ENCODE results near the gene HPGD.

Gene HPGD

DNA sequence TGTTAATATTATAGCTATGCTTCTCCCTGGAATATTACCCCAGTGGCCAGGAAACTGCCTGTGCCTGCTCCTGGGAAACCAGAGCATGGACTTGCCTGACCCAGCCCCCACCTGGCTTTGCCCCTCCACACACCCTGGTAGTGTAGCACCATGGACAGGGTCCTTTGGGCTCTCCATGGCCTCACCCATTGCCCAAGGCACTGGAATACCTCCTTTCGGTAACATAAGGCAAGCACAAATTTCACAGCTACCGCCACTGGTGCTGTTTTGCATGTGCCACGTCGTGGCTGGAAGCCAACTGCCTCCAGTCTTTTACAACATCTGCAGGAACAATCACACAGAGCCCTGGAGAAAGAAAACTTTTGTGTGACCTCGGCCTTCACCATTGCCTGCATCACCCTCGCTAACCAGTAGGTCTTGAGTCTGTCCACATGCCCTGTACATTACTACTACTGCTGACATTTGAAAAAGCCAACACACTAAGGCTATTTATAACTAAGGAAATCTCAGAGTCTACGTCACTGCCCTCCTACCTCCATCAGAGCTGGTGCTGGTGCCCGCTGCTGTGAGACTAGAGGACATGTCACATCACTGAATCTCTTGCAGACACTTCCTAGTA, 47.7 kb downstream of the HPGD start:
- DNase-seq (ENCODE audit: low read depth), result no peak

DNA sequence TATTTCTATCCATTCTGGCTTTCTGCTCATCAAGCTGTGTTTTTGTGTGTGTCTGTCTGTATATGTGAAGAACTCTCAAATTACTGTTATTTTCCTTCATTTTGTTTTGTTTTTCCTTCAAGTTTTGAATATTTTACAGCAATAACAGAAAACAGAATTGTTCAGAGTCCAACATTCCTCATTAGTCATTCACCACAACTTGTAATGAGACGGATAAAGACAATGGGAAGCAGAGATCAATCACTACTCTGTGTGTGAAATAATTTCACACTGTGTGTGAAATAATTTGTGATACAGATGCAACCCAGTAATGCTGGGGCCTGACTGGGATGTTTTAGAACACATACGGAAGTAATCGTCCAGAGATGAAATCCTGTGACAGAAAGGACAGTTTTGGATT, 55.2 kb downstream of the HPGD start:
- peak; percentile 16 for DNase-seq (ENCODE audit: low read depth)

DNA sequence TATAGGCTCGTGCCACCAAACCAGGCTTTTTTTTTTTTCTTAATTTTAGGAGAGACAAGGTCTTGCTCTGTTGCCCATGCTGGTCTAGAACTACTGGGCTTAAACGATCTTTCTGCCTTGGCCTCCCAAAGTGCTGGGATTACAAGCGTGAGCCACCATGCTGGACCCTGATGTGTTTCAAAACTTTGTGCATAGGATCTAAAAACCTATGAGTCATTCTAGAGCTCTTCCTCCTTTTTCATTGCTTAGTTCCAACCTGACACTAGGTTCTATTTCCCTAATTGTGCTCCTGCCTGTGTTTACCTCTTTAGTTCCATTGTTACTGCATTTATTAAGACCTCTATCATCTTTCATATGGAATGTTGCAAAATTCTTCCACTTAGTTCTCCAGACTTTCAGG, 57.3 kb downstream of the HPGD start:
- DNase-seq (ENCODE audit: low read depth), result no peak

DNA sequence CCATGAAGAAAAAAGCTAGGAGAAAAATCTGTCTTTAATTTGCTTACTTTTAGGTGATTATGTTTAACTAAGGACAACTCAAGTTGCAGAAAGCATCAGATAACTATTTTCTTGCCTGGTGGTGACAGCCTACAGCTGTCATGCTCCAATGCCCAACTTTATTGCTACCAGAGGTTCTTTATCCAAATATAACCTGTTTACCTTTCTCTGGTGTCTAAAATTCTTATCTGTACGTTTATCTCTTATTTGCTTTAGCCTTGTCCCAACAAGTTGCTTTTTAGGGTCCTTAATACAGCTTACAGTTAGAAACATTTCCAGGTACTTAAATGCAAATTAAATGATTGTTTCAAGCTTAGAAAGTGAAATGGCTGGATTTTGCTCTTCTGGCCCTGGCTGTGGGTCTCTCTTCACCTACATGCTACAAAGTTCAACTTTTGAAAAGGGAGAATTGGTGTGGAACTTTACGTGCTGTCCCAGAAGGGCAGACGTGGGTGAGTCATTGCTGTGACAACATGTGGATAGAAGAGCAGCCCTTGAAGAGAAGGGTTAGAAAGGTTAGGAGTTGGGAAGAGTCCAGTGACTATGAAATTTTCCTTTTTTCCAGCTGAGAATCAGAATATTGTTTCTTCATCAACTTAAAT, 60.7 kb downstream of the HPGD start:
- peak; percentile 12 for DNase-seq (ENCODE audit: low read depth)

DNA sequence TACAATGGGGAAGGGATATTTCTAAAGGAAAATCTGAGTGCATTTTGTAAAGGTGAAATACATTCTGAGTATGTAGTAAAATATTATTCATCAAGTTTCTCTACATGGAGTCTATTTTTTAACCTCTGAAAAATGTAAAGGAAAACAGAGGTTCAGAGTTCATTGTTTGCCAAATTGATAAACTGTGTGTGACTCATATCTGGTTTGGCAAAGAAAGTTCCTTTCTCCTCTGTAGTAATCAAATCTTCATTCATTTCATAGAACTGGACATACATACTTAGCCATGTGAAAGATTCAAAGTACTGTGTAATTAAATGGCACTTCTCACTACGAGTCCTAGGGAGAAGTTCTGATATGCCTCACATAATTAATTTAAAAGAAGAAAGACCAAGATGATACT, 61.6 kb downstream of the HPGD start:
- peak; percentile 42 for DNase-seq (ENCODE audit: low read depth)

DNA sequence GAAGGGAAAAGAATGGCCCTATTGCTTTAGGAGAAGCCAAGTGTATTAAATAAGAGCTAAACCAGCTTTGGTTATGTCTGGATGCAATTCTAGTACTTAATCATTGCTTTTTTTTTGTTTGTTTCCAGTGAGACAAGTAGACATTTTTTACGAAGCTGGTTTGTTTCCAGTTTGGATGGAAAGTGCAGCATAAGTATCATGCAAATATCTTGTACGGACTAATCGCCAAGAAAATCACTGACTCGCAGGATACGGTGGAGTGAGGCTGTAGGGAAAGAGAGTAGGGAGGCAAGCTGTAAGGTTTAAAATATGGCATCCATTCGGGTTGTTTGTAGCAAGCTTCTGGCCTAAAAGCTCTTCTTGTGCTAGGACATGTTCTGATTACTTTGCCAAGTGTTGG, 64.8 kb downstream of the HPGD start:
- DNase-seq (ENCODE audit: low read depth), result no peak

DNA sequence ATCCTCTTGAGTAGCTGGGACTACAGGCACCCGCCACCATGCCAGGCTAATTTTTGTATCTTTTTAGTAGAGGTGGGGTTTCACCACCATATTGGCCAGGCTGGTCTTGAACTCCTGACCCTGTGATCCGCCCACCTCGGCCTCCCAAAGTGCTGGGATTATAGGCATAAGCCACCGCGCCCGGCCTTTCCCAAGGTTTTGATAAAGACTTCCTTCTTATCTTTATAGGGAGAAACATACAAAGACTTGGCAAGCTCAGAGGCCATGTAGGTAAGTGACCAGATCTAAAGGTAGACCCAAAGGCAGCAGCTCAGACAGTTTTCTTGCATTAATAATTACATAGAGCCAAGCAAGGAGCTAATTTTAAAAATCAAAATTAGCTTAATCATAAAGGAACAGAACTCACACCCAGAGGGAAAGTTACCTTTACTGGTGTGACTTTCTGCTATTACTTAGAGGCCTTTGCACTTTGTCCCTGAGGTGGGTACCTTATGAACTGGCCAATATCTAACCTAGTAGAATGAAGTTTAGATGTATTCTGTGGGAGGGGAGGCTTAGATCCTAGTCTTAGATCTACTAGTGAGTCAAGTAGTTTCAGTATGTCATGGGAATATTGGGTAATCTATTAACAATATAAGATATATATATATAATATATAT, 67.3 kb downstream of the HPGD start:
- DNase-seq (ENCODE audit: low read depth), result no peak

DNA sequence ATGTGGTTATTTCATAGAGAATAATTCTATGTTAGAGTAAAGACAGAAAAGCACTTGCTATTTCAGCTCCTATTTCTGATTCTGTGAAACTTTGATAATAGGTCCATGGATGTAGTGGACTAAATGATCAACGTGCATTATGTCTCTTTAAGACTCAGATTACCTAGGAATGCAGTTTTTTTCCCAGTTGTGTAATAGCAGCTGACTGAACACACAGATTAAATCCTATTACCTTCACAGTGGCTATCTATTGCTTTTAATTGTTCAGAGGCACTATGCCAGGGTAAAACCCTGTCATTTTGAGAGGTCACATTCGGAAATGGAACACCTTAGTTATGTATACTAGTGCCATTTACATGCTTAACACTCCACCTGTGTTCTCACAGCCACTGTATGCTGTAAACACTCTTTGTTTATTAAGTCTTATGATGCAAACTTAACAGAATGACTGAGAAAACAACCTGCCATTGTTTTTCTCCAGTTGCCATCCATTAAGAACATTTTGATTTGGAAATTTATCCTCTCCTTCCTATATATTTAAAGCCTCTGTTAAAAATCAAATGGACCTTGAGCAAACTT, 70.5 kb downstream of the HPGD start:
- DNase-seq (ENCODE audit: low read depth), result no peak

DNA sequence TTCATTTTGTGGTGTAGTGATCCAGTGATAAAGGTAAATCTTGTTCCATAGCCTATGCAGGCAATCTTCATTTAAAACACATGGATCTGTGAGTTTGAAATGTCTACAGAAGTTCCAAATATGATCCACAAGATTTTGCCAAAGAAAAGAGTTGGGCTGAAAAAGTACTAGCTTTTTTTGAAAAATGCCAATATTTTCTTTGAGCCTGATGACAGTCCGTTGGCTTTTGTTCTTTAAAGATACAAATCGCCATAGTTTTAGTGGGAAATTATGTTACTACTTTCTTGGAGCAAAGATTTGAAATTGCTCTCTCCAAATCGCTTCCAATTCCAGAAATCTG, 71.5 kb downstream of the HPGD start:
- DNase-seq (ENCODE audit: low read depth), result no peak

DNA sequence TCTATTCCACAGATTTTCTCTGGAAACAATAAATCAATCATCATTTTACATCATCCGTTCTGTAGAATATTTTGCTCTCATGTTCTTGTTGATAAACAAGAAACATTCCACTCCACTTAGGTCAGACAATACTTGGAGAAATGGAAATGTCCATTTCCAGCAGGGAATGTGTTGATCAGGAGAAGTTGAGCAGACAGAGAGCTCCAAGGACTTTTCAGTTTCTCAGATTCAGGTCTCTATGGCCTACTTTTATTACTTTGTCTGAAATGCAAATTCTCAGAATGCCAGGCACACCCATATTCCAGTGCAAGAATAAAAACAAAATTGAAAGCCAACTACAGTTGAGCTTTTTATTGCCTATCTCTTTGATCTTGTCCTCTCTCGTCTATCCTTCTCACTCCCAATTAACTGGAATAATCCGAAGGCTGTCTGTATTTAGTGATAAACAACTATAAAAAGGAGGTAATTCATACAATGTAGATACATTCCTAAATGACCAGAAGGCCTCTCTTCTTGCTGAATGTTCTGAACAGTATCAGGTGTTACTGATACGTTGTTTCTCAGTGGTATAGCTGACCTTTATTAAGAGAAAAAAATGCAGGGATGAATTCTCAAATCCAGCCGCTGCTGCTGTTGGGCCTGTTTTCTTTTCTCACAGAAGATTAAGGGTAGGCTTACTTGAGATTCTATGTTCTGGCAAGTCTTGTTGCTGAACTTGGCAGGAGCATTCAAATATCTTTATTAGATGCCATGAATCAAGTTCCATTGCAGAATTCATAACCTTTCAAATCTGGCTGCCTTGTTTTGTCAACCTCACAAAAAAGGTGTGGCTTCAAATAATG, 72.1 kb downstream of the HPGD start:
- DNase-seq (ENCODE audit: low read depth), result no peak

DNA sequence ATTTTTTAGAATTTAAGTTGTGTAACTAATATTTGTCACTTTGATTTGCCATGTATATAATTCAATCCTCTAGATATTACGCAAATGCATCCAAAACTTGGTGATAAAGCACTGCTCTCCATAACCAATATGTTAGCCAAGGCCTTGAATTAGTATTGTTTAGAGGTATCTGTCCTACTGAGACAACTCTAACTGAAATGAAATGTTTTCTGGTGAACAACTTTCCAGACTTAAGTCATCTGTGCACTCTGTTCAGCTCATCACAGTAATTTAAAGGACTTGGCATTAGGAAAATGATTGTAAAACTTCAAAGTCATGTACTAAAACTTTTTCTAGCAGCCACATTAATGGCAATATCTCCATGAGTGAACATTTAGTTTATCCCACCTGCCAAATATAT, 73.1 kb downstream of the HPGD start:
- DNase-seq (ENCODE audit: low read depth), result no peak

DNA sequence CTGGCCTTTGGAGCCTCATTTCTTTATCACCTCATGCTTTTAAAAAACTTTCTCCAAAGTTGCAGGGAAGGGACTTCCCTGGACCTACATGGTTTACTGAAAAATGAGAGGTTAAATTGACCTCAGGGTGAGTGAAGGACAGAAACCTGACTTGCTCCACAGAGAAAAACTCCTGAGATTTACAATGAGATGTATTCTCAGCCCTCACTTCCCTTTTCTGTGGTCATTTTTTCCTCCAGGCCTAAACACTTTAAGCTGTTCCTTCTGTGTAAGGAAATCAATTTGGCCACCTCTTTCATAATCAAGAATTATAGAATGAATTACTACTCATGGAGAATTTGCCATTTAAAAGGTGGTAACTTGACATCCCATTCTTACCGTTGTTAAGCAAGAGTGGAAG, 77.9 kb downstream of the HPGD start:
- no peak for DNase-seq (ENCODE audit: low read depth)
